ENCODE results near the gene KIF1C.

- TF ChIP-seq, protein P1, sequence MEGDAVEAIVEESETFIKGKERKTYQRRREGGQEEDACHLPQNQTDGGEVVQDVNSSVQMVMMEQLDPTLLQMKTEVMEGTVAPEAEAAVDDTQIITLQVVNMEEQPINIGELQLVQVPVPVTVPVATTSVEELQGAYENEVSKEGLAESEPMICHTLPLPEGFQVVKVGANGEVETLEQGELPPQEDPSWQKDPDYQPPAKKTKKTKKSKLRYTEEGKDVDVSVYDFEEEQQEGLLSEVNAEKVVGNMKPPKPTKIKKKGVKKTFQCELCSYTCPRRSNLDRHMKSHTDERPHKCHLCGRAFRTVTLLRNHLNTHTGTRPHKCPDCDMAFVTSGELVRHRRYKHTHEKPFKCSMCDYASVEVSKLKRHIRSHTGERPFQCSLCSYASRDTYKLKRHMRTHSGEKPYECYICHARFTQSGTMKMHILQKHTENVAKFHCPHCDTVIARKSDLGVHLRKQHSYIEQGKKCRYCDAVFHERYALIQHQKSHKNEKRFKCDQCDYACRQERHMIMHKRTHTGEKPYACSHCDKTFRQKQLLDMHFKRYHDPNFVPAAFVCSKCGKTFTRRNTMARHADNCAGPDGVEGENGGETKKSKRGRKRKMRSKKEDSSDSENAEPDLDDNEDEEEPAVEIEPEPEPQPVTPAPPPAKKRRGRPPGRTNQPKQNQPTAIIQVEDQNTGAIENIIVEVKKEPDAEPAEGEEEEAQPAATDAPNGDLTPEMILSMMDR (IDR thresholded peaks at IDR 0.05), result no peak
- no peak for TF ChIP-seq POLR2A (IDR thresholded peaks at IDR 0.05)
Observed at GRCh38 chr17:5044630-5045029, 46.9 kb downstream of the KIF1C start.
